K562 (cell line): ENCODE measurements around the gene MARCKS. TPM values are rescaled to one million over a fixed set of nuclear protein-coding genes. Genes with fewer than 3 reads are reported as not detected.

Experiments used
- ATAC-seq: fragments of 200-7000 bp; cut with Tn5 transposase; 3 replicates; pipeline ENCODE4 v1.9.1; 2020; ENCODE audit warnings: moderate library complexity
- BruUV-seq: library from RNA; stranded (reverse); fragments of 400-500 nt; replicated peaks from 2 replicates; lab custom pipeline; 2021; lab: Mats Ljungman, UMichigan
- CTCF ChIA-PET: fragments of 300-600 bp; formaldehyde crosslinking; extraction: SDS; loops from one replicate; lab custom pipeline; 2021; ENCODE audit warnings: low intra/inter-chr PET ratio; lab: Yijun Ruan, JAX
- POLR2A ChIA-PET: fragments of 300-600, 350-650 bp; sonication (Branson Sonifier 250); formaldehyde crosslinking; extraction: SDS; loops from one replicate; lab custom pipeline; 2021; ENCODE audit warnings: antibody characterized with exemption, inconsistent platforms; lab: Yijun Ruan, JAX
- DNase-seq, 4 experiments: peaks; one replicate each; pipeline versions ENCODE4 v3.0.0 to v3.0.0-alpha.2; 2011 to 2018; ENCODE audit warnings: low spot score in 3 of 4, mixed read lengths in 3 of 4; ENCODE audit errors: extremely low read depth in 1 of 4
- FAIRE-seq: peaks from 2 replicates; lab custom pipeline; 2011; peaks lifted over from hg19 to GRCh38; lab: Jason Lieb, UNC
- H2AFZ ChIP-seq: 2 replicates; pipeline ENCODE4 v1.6.0; 2011; ENCODE audit warnings: low read depth, low read length, control low read depth, inconsistent platforms
- H3K27ac ChIP-seq: fragments of 200-600 bp; 3 replicates; pipeline ENCODE4 v1.8.0; 2011; ENCODE audit warnings: low read depth, mild to moderate bottlenecking, control low read depth, inconsistent platforms, low read length, moderate library complexity, mixed read lengths; ENCODE audit errors: extremely low read depth
- H3K27me3 ChIP-seq, 2 experiments: fragments of 300-600 bp in 1 of 2; 2 replicates in 1 of 2; 3 replicates in 1 of 2; pipeline versions ENCODE4 v1.6.0 to v1.8.0; 2011; ENCODE audit warnings: inconsistent platforms in 2 of 2, low read length in 2 of 2, mild to moderate bottlenecking in 1 of 2, mixed read lengths in 1 of 2, moderate library complexity in 1 of 2; ENCODE audit not compliant: control insufficient read depth in 2 of 2, insufficient read depth in 2 of 2
- H3K36me3 ChIP-seq: fragments of 300-600 bp; 3 replicates; pipeline ENCODE4 v1.8.0; 2011; ENCODE audit warnings: mild to moderate bottlenecking, low read length, inconsistent platforms; ENCODE audit not compliant: control insufficient read depth, insufficient read depth
- H3K4me1 ChIP-seq, 2 experiments: fragments of 200-600 bp in 1 of 2; replicated peaks in 1 of 2; 2 replicates in 1 of 2; 3 replicates in 1 of 2; pipeline versions ENCODE4 v1.5.1 to v1.8.0; 2011; ENCODE audit warnings: inconsistent platforms in 2 of 2, low read length in 2 of 2, mild to moderate bottlenecking in 1 of 2, mixed read lengths in 1 of 2, moderate library complexity in 1 of 2; ENCODE audit not compliant: control insufficient read depth in 2 of 2, insufficient read depth in 2 of 2
- H3K4me2 ChIP-seq: 2 replicates; pipeline ENCODE4 v1.6.1; 2011; ENCODE audit warnings: low read length, control low read depth, inconsistent platforms, mixed read lengths; ENCODE audit not compliant: insufficient read depth
- H3K4me3 ChIP-seq: fragments of 200-600 bp; sonication (generic), shearing (Covaris generic); 2 replicates; pipeline ENCODE4 v1.5.1; 2016; ENCODE audit warnings: control low read depth, inconsistent platforms
- H3K79me2 ChIP-seq: fragments of 200-600 bp; 3 replicates; pipeline ENCODE4 v1.8.0; 2011; ENCODE audit warnings: low read length, inconsistent platforms; ENCODE audit not compliant: control insufficient read depth, insufficient read depth
- H3K9ac ChIP-seq, 2 experiments: 2 replicates each; pipeline versions ENCODE4 v1.6.0 to v1.6.1; 2011; ENCODE audit warnings: low read depth in 2 of 2, low read length in 2 of 2, control low read depth in 1 of 2, inconsistent platforms in 1 of 2, mild to moderate bottlenecking in 1 of 2, mixed read lengths in 1 of 2; ENCODE audit not compliant: insufficient read depth in 1 of 2
- H3K9me1 ChIP-seq: one replicate; pipeline ENCODE4 v1.6.0; 2011; ENCODE audit warnings: inconsistent platforms, mild to moderate bottlenecking, low read length, moderate library complexity; ENCODE audit not compliant: control insufficient read depth, insufficient read depth
- H3K9me3 ChIP-seq: replicated peaks from 2 replicates; pipeline ENCODE4 v1.5.1; 2011; ENCODE audit warnings: low read depth, low read length, inconsistent platforms; ENCODE audit not compliant: control insufficient read depth, insufficient read depth
- H4K20me1 ChIP-seq: replicated peaks from 2 replicates; pipeline ENCODE4 v1.6.1; 2011; ENCODE audit warnings: low read length, inconsistent platforms, mixed read lengths; ENCODE audit not compliant: control insufficient read depth, insufficient read depth
- ELF1 ChIP-seq: fragments of 200-800 bp; sonication (Bioruptor generic); IDR thresholded peaks from 2 replicates; pipeline ENCODE4 v1.6.1; 2016; ENCODE audit warnings: missing genetic modification characterization, missing compliant biosample characterization
- ETS2 ChIP-seq: IDR thresholded peaks from 2 replicates; pipeline ENCODE4 v1.6.1; 2016; ENCODE audit warnings: borderline replicate concordance, missing genetic modification characterization, mild to moderate bottlenecking, moderate library complexity, missing compliant biosample characterization; ENCODE audit not compliant: poor library complexity, severe bottlenecking
- GTF2E2 ChIP-seq: fragments of 200-800 bp; sonication (Bioruptor generic); IDR thresholded peaks from 2 replicates; pipeline ENCODE4 v1.6.1; 2016; ENCODE audit warnings: missing genetic modification characterization, missing compliant biosample characterization
- LEF1 ChIP-seq: fragments of 450-650 bp; IDR thresholded peaks from 2 replicates; pipeline ENCODE4 v1.6.1; 2016; ENCODE audit warnings: mild to moderate bottlenecking
- NRF1 ChIP-seq, 2 experiments: fragments of 450-650 bp; IDR thresholded peaks in 1 of 2; conservative IDR thresholded peaks in 1 of 2; 2 replicates each; pipeline ENCODE4 v1.6.1; 2014; ENCODE audit warnings: mild to moderate bottlenecking in 2 of 2
- POLR2G ChIP-seq: fragments of 200-400 bp; formaldehyde crosslinking; IDR thresholded peaks from 2 replicates; pipeline ENCODE4 v1.6.1; 2017; ENCODE audit warnings: low read depth, mild to moderate bottlenecking, antibody characterized with exemption, low read length, moderate library complexity
- RBM15 ChIP-seq: fragments of 200-400 bp; formaldehyde crosslinking; IDR thresholded peaks from 2 replicates; pipeline ENCODE4 v1.6.1; 2018; ENCODE audit warnings: mild to moderate bottlenecking, low read length, moderate library complexity; ENCODE audit not compliant: insufficient read depth
- SFPQ ChIP-seq: fragments of 200-400 bp; formaldehyde crosslinking; IDR thresholded peaks from 2 replicates; pipeline ENCODE4 v1.6.1; 2017; ENCODE audit warnings: mild to moderate bottlenecking, low read depth, low read length, moderate library complexity
- SPI1 ChIP-seq: IDR thresholded peaks from 2 replicates; pipeline ENCODE4 v1.6.1; 2011; ENCODE audit warnings: low read depth, low read length, control low read depth, borderline replicate concordance
- TSHZ1 ChIP-seq: fragments of 250-450 bp; sonication (Bioruptor Pico); IDR thresholded peaks from 2 replicates; pipeline ENCODE4 v1.4.0; 2020; ENCODE audit warnings: mild to moderate bottlenecking, moderate library complexity
- VEZF1 ChIP-seq: fragments of 200-800 bp; sonication (Bioruptor generic); IDR thresholded peaks from 2 replicates; pipeline ENCODE4 v1.6.1; 2017; ENCODE audit warnings: missing genetic modification characterization, missing compliant biosample characterization
- WGBS: fragments of 100-300 bp; shearing (Covaris generic); methylation state at CpG from one replicate; pipeline ENCODE4 v1.1.6; 2016; ENCODE audit warnings: low coverage, mixed read lengths; ENCODE audit not compliant: insufficient coverage; ENCODE audit errors: missing lambda C conversion rate; 5-methylcytosine and 5-hydroxymethylcytosine counted together
- in situ Hi-C: fragments of 300-500 bp; cut with MboI; formaldehyde crosslinking; loops from 4 replicates; pipeline ENCODE4 v1.15.0; 2018; ENCODE audit warnings: inconsistent platforms, mixed read lengths
- intact Hi-C: fragments of 100-400 bp; cut with micrococcal nuclease; formaldehyde crosslinking; loops from 2 replicates; pipeline ENCODE4 v1.14.2; 2022
- polyA plus RNA-seq, 8 experiments: library from polyadenylated mRNA; depleted of rRNA in 4 of 8; stranded (reverse) in 5 of 8; unstranded in 3 of 8; fragments of >200 nt; fragmentation: Nextera tagmentation in 2 of 8; fragmentation: Illumina TruSeq in 1 of 8; extraction: Ambion mirVana in 2 of 8; extraction: Trizol in 1 of 8; gene quantifications; 2 replicates each; pipeline versions ENCODE4 v1.2.1 to v1.2.3, GENCODE V29; 2011 to 2014; ENCODE audit warnings: inconsistent platforms in 1 of 8, missing spikeins in 1 of 8
- total RNA-seq, 7 experiments: library from RNA; depleted of rRNA in 6 of 7; stranded (reverse); fragments of >200 nt in 6 of 7; fragmentation: Illumina TruSeq in 2 of 7; extraction: Trizol in 2 of 7; gene quantifications; 2 replicates each; pipeline versions ENCODE4 v1.2.1 to v1.2.3, GENCODE V29; 2011 to 2021; ENCODE audit warnings: low replicate concordance in 1 of 7

Gene MARCKS
- total and polyA plus RNA-seq, 9 of the 15 experiments (the other 6 are each of a cell fraction or from before 2014, with no cell fraction given) = 0.15 to 2.7 (median 1.0) TPM

- no peak for TF ChIP-seq TSHZ1 (CRISPR knock-in tag)
- TF ChIP-seq POLR2G = peak; percentile 34; the same call in 1 of the 2 replicates
- TF ChIP-seq NRF1 (conservative IDR thresholded peaks at IDR 0.05 in 1 of 2, IDR thresholded peaks at IDR 0.05 in 1 of 2) = peak; percentile 67 to 70
- 0 out of 2 replicates have a peak, but pooled peaks have one; percentile 35 for TF ChIP-seq LEF1
These were observed at the start of gene MARCKS (continued) for GRCh38 chr6:113856625-113857555.

DNA sequence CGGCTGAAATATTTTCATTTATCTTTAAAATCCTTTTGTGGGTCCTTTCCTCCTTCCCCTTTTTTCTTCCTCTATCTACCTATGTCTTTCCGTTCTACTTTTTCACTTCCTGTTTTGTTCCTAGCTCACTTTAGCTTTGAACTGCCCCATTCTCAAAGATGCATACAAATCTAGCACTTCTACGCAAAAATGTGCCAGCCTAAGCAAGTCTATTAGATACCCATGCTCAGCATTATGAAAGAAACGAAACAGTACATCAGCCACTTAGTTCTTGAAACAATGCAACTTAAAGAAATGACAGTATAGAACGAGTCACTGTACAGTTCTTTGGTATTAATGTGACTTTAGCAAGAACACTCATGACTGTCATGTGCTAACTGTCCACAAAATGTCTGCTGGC, 47.3 kb upstream of the MARCKS start:
- Histone ChIP-seq H3K9me3 (no peaks in the 10 kb centered on the region), H3K27ac (no peak overlapping the region), H3K27me3 (peaks cover 0 to 3% of the 10 kb centered on the region in 2 experiments; a peak in 2 of 5 replicates), H3K4me2 (no peak overlapping the region), H3K4me3 (no peak overlapping the region), H3K9me1 (no peaks in the 10 kb centered on the region), H3K4me1 (no peaks in the 10 kb centered on the region), H3K9ac (no peak overlapping the region), H3K79me2 (no peaks in the 10 kb centered on the region), H4K20me1 (no peaks in the 10 kb centered on the region), H2AFZ (no peak overlapping the region), H3K36me3 (no peaks in the 10 kb centered on the region)
- ChIA-PET CTCF (no interaction called here), POLR2A (no interaction called here)
- intact Hi-C loops = no loop called here
- no TSS peak for BruUV-seq
- 4% methylated on average over 5 of the region's 5 CpGs for WGBS
- TF ChIP-seq SFPQ (no peak), ELF1 (tag) (no peak), VEZF1 (no peak), RBM15 (no peak), ETS2 (tag) (no peak), SPI1 (peak; percentile 58; the same call in 1 of the 2 replicates), GTF2E2 (tag) (no peak)
- in situ Hi-C loops = no loop called here
- no peak for FAIRE-seq
- DNase-seq = no peak
- ATAC-seq = no peak
